GM15510 (cell line): Measurements from ENCODE around the gene ZMPSTE24.

ENCODE experiments used
- POLR2A ChIP-seq: IDR thresholded peaks from 3 replicates; pipeline ENCODE4 v1.6.1; 2011; ENCODE audit warnings: borderline replicate concordance; ENCODE audit not compliant: insufficient read length; ENCODE audit errors: extremely low read depth

Gene ZMPSTE24

GRCh38 chr1:40317394-40318074, 59.5 kb downstream of the ZMPSTE24 start:
- no peak for TF ChIP-seq POLR2A

GRCh38 chr1:40318476-40318875, 60.4 kb downstream of the ZMPSTE24 start:
- TF ChIP-seq POLR2A = no peak

- TF ChIP-seq POLR2A = no peak
These were observed 61.1 kb downstream of the ZMPSTE24 start for GRCh38 chr1:40318970-40319621.

GRCh38 chr1:40332695-40333094, 74.7 kb downstream of the ZMPSTE24 start:
- TF ChIP-seq POLR2A = no peak

GRCh38 chr1:40337443-40337842, 79.4 kb downstream of the ZMPSTE24 start:
- TF ChIP-seq POLR2A = no peak

GRCh38 chr1:40338745-40339419, 80.8 kb downstream of the ZMPSTE24 start:
- TF ChIP-seq POLR2A = no peak

- no peak for TF ChIP-seq POLR2A
These were observed 81.6 kb downstream of the ZMPSTE24 start for GRCh38 chr1:40339420-40340323.

- TF ChIP-seq POLR2A = no peak
These were observed 83.7 kb downstream of the ZMPSTE24 start for GRCh38 chr1:40341491-40342380.
